Mononuclear cell (primary cell): Measurements from ENCODE around the gene HIVEP3. TPM values are rescaled to one million over a fixed set of nuclear protein-coding genes. Genes with fewer than 3 reads are reported as not detected.

Experiments
- H3K27me3 ChIP-seq: 2 replicates; pipeline ENCODE4 v1.6.0; 2011; ENCODE audit warnings: low read length, control low read depth; ENCODE audit not compliant: insufficient read depth
- H3K4me1 ChIP-seq: 2 replicates; pipeline ENCODE4 v1.5.1; 2011; ENCODE audit warnings: mild to moderate bottlenecking, low read length, control low read depth; ENCODE audit not compliant: insufficient read depth
- H3K4me3 ChIP-seq: 2 replicates; pipeline ENCODE4 v1.5.1; 2011; ENCODE audit warnings: mild to moderate bottlenecking, low read length, moderate library complexity
- H3K9me3 ChIP-seq: 2 replicates; pipeline ENCODE4 v1.5.1; 2011; ENCODE audit warnings: low read depth, mild to moderate bottlenecking, control low read depth, low read length
- total RNA-seq: library from RNA; depleted of rRNA; stranded (reverse); fragments of >200 nt; gene quantifications from one replicate; pipeline ENCODE4 v1.2.3, GENCODE V29; 2012

Gene HIVEP3
- total RNA-seq, 1 donor: 3.9 TPM

GRCh38 chr1:41846625-41847405, 71.9 kb downstream of the HIVEP3 start:
- peaks cover 6% of the 10 kb centered on the region for H3K4me1 ChIP-seq
- H3K27me3 ChIP-seq: no peaks in the 10 kb centered on the region
- no peaks in the 10 kb centered on the region for H3K9me3 ChIP-seq
- no peak overlapping the region for H3K4me3 ChIP-seq

GRCh38 chr1:41844781-41845272, 73.9 kb downstream of the HIVEP3 start:
- Histone ChIP-seq H3K4me3 (no peak overlapping the region), H3K9me3 (no peaks in the 10 kb centered on the region), H3K4me1 (no peaks in the 10 kb centered on the region), H3K27me3 (no peaks in the 10 kb centered on the region)

GRCh38 chr1:41844255-41844654, 74.5 kb downstream of the HIVEP3 start:
- H3K4me1 ChIP-seq: no peaks in the 10 kb centered on the region
- H3K27me3 ChIP-seq: no peaks in the 10 kb centered on the region
- no peak overlapping the region for H3K4me3 ChIP-seq
- no peaks in the 10 kb centered on the region for H3K9me3 ChIP-seq

GRCh38 chr1:41842993-41843755, 75.5 kb downstream of the HIVEP3 start:
- no peaks in the 10 kb centered on the region for H3K27me3 ChIP-seq
- H3K9me3 ChIP-seq: no peaks in the 10 kb centered on the region
- H3K4me1 ChIP-seq: no peaks in the 10 kb centered on the region
- no peak overlapping the region for H3K4me3 ChIP-seq

- no peaks in the 10 kb centered on the region for H3K4me1 ChIP-seq
- H3K9me3 ChIP-seq: no peaks in the 10 kb centered on the region
These were observed 76.4 kb downstream of the HIVEP3 start for GRCh38 chr1:41842326-41842725.

GRCh38 chr1:41840592-41841246, 78.0 kb downstream of the HIVEP3 start:
- Histone ChIP-seq H3K27me3 (no peaks in the 10 kb centered on the region), H3K4me3 (no peak overlapping the region), H3K9me3 (no peaks in the 10 kb centered on the region), H3K4me1 (no peaks in the 10 kb centered on the region)

More at GRCh38 chr1:41842326-41842725, 76.4 kb downstream of the HIVEP3 start:
- H3K4me3 ChIP-seq: no peak overlapping the region
- no peaks in the 10 kb centered on the region for H3K27me3 ChIP-seq

GRCh38 chr1:41838266-41838665, 80.5 kb downstream of the HIVEP3 start:
- Histone ChIP-seq H3K4me1 (no peaks in the 10 kb centered on the region), H3K9me3 (no peaks in the 10 kb centered on the region), H3K4me3 (no peak overlapping the region), H3K27me3 (no peaks in the 10 kb centered on the region)

GRCh38 chr1:41837691-41838090, 81.0 kb downstream of the HIVEP3 start:
- no peak overlapping the region for H3K4me3 ChIP-seq
- no peaks in the 10 kb centered on the region for H3K27me3 ChIP-seq
- no peaks in the 10 kb centered on the region for H3K4me1 ChIP-seq
- H3K9me3 ChIP-seq: no peaks in the 10 kb centered on the region

GRCh38 chr1:41835485-41835884, 83.2 kb downstream of the HIVEP3 start:
- Histone ChIP-seq H3K27me3 (no peaks in the 10 kb centered on the region), H3K4me3 (no peak overlapping the region), H3K9me3 (no peaks in the 10 kb centered on the region), H3K4me1 (no peaks in the 10 kb centered on the region)

GRCh38 chr1:41833519-41834000, 85.2 kb downstream of the HIVEP3 start:
- no peaks in the 10 kb centered on the region for H3K4me1 ChIP-seq
- H3K9me3 ChIP-seq: no peaks in the 10 kb centered on the region
- no peaks in the 10 kb centered on the region for H3K27me3 ChIP-seq
- H3K4me3 ChIP-seq: no peak overlapping the region

GRCh38 chr1:41830726-41831125, 88.0 kb downstream of the HIVEP3 start:
- H3K4me3 ChIP-seq: no peak overlapping the region
- no peaks in the 10 kb centered on the region for H3K27me3 ChIP-seq
- no peaks in the 10 kb centered on the region for H3K9me3 ChIP-seq
- no peaks in the 10 kb centered on the region for H3K4me1 ChIP-seq

GRCh38 chr1:41827991-41828570, 90.6 kb downstream of the HIVEP3 start:
- Histone ChIP-seq H3K4me1 (no peaks in the 10 kb centered on the region), H3K9me3 (no peaks in the 10 kb centered on the region), H3K27me3 (no peaks in the 10 kb centered on the region), H3K4me3 (no peak overlapping the region)

GRCh38 chr1:41823471-41823870, 95.3 kb downstream of the HIVEP3 start:
- no peak overlapping the region for H3K4me3 ChIP-seq
- H3K27me3 ChIP-seq: no peaks in the 10 kb centered on the region
- H3K9me3 ChIP-seq: no peaks in the 10 kb centered on the region
- H3K4me1 ChIP-seq: no peaks in the 10 kb centered on the region

GRCh38 chr1:41822866-41823265, 95.9 kb downstream of the HIVEP3 start:
- H3K27me3 ChIP-seq: no peaks in the 10 kb centered on the region
- no peaks in the 10 kb centered on the region for H3K9me3 ChIP-seq
- no peaks in the 10 kb centered on the region for H3K4me1 ChIP-seq
- H3K4me3 ChIP-seq: no peak overlapping the region

- Histone ChIP-seq H3K4me1 (no peaks in the 10 kb centered on the region), H3K4me3 (no peak overlapping the region), H3K9me3 (no peaks in the 10 kb centered on the region), H3K27me3 (no peaks in the 10 kb centered on the region)
These were observed 98.9 kb downstream of the HIVEP3 start for GRCh38 chr1:41819843-41820242.
